ENCODE data around the gene PNPLA8.

Gene PNPLA8

DNA sequence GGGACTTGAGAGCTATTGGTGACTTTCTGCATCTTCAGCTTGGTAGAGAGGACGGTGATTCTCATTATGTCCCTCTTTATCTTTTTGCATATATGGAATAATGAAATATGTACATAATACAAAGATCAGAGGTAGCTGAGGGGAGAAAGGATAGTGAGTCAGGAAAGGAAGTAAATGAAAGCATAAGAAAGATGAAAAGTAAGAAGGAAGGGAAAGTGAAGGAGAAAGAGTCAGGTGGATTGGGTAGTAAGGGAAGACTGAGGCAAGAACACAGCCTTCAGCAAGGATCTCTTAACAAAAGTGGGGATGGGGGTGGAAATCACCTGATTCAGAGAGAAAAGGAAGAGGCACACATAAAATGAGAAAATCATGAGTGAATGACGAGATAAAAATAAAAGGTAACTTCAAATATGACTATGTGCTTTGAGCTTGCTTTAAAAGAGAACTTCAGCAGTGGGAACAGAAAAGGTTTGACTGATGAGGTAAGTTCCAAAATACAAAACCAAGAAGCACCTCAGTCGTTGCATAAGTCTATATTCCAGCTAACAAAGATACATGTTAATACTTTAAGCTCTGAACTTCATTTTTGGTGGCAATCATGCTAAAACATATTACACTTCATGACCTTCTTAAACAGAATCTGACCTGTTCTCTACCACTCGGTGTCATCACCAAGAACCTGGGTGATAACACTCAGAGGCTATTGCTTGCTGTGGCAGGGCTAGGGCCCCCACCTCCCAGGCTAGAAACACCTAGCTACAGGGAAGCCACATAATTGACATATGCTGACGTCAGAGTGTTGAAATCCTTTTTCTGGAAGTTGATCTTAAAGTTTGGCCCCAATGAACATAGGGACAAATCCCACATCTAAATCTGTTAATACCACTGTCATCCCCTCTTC, 102.6 kb downstream of the PNPLA8 start:
- TF ChIP-seq, protein P1, sequence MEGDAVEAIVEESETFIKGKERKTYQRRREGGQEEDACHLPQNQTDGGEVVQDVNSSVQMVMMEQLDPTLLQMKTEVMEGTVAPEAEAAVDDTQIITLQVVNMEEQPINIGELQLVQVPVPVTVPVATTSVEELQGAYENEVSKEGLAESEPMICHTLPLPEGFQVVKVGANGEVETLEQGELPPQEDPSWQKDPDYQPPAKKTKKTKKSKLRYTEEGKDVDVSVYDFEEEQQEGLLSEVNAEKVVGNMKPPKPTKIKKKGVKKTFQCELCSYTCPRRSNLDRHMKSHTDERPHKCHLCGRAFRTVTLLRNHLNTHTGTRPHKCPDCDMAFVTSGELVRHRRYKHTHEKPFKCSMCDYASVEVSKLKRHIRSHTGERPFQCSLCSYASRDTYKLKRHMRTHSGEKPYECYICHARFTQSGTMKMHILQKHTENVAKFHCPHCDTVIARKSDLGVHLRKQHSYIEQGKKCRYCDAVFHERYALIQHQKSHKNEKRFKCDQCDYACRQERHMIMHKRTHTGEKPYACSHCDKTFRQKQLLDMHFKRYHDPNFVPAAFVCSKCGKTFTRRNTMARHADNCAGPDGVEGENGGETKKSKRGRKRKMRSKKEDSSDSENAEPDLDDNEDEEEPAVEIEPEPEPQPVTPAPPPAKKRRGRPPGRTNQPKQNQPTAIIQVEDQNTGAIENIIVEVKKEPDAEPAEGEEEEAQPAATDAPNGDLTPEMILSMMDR (IDR thresholded peaks at IDR 0.05; ENCODE audit: extremely low read depth, insufficient read depth, missing control alignments) = no peak
- in situ Hi-C loops (cut with MboI; ENCODE audit: low pct_unique_long_range_greater_than_20kb, low sequenced_read_pairs, unreplicated experiment) = no loop called here
- no peak for DNase-seq (ENCODE audit: low spot score)

DNA sequence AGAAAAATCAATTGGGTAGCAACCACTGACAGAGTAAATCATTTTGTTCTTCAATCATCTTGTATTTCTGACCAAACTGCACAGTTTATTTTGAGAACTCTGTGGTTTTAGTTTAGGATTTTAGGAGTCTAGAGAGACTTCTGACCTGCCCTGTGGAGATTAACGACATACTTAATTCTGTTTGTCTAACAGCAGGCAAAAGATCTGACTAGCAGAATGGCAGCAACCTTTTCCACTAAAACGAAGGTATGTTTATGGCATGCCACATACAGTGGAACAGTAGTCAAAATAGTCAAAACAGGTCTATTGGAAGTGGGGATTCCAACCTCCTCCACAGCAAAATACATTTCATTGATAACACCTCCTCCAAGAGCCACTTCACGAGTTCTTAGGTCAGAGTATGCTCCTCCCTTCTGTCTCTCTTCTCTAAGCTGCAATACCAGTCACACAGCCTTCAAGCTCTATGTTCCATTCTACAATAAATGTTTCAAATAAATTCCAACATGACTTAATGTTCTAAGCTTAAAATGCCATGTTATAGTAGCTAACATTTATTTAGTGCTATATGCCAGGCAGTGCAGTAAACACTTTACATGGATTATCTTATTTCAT, 104.1 kb downstream of the PNPLA8 start:
- no peak for DNase-seq (ENCODE audit: low spot score)
- in situ Hi-C loops (cut with MboI; ENCODE audit: low pct_unique_long_range_greater_than_20kb, low sequenced_read_pairs, unreplicated experiment) = no loop called here
- TF ChIP-seq, protein P1 (IDR thresholded peaks at IDR 0.05; ENCODE audit: extremely low read depth, insufficient read depth, missing control alignments) = no peak

All from GM13977 (cell line).